ENCODE measurements around the gene ARHGAP15.

DNA sequence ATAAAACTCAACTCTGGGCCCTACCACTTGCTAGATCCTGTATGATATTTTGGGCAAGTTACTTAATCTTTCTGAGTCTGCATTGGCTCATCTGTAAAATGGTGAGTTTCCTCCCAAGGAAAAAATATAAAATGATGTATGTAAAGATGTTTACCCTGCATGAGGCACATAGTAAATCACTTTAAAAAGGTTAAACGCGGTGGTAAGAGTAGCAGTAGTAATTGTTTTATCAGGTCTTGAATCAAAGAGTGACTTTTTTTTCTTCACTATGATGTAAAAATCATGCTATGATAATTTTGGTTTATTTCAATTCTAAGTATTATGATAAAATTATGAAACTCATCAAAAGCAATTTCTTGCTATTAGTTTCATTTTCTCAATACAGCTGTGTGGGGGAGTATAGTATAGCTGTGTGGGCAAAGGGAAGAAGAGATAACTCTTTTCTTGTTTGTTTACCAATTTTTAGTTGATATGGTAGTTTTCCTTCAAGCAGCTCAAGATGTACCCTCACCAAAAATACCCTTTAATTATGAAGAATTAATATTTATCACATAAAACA lies 10.7 kb downstream of the ARHGAP15 start:
- TF ChIP-seq POLR2AphosphoS5 (IDR thresholded peaks at IDR 0.05; ENCODE audit: borderline replicate concordance, low read depth, low read length) (no peak), EZH2 (IDR thresholded peaks at IDR 0.05) (no peak)
